ENCODE measurements around the gene DYSF.

GRCh38 chr2:71562518-71562917, 109.2 kb downstream of the DYSF start:
- no peak for TF ChIP-seq CTCF (conservative IDR thresholded peaks at IDR 0.05; ENCODE audit: low read length)
- TF ChIP-seq EZH2phosphoT487 (IDR thresholded peaks at IDR 0.05; ENCODE audit: borderline replicate concordance, low read depth, low read length) = no peak
